MCF 10A (cell line): ENCODE measurements around the gene GALNT9. TPM values are rescaled to one million over a fixed set of nuclear protein-coding genes. Genes with fewer than 3 reads are reported as not detected.

ENCODE experiments used
- BruUV-seq: library from RNA; stranded (reverse); fragments of 400-500 nt; replicated peaks from 2 replicates; lab custom pipeline; 2021; lab: Mats Ljungman, UMichigan
- CTCF ChIA-PET: fragments of 300-600 bp; sonication (Branson Sonifier 250); formaldehyde crosslinking; extraction: SDS; loops from one replicate; lab custom pipeline; 2021; ENCODE audit warnings: antibody characterized with exemption, inconsistent platforms; lab: Yijun Ruan, JAX
- POLR2A ChIA-PET: fragments of 300-600, 350-650 bp; sonication (Branson Sonifier 250); formaldehyde crosslinking; extraction: SDS; loops from one replicate; lab custom pipeline; 2020; ENCODE audit warnings: antibody characterized with exemption, inconsistent platforms; lab: Yijun Ruan, JAX
- DNase-seq: peaks from one replicate; pipeline ENCODE4 v3.0.0-alpha.2; 2018; ENCODE audit not compliant: unreplicated experiment
- H3K27ac Mint-ChIP-seq: one replicate; pipeline ENCODE4 v1.8.0; 2022; ENCODE audit warnings: mild to moderate bottlenecking, low read depth, mixed read lengths; ENCODE audit not compliant: unreplicated experiment
- H3K27me3 Mint-ChIP-seq: one replicate; pipeline ENCODE4 v1.8.0; 2022; ENCODE audit warnings: mixed read lengths; ENCODE audit not compliant: insufficient read depth, unreplicated experiment
- H3K36me3 Mint-ChIP-seq: one replicate; pipeline ENCODE4 v1.8.0; 2022; ENCODE audit warnings: mild to moderate bottlenecking, moderate library complexity, mixed read lengths; ENCODE audit not compliant: insufficient read depth, unreplicated experiment
- H3K4me1 Mint-ChIP-seq: one replicate; pipeline ENCODE4 v1.8.0; 2022; ENCODE audit warnings: mixed read lengths; ENCODE audit not compliant: insufficient read depth, unreplicated experiment
- H3K4me3 Mint-ChIP-seq: one replicate; pipeline ENCODE4 v1.8.0; 2022; ENCODE audit warnings: mild to moderate bottlenecking, moderate library complexity, mixed read lengths; ENCODE audit not compliant: unreplicated experiment
- H3K9me3 Mint-ChIP-seq: one replicate; pipeline ENCODE4 v1.8.0; 2022; ENCODE audit warnings: mixed read lengths; ENCODE audit not compliant: unreplicated experiment
- CTCF ChIP-seq: fragments of 200-600 bp; IDR thresholded peaks from one replicate; pipeline ENCODE4 v1.8.0; 2022; ENCODE audit warnings: antibody characterized with exemption, mild to moderate bottlenecking; ENCODE audit not compliant: unreplicated experiment
- intact Hi-C: fragments of 100-400 bp; cut with micrococcal nuclease; formaldehyde crosslinking; loops from 2 replicates; pipeline ENCODE4 v1.14.1; 2022
- total RNA-seq: library from RNA; stranded (reverse); gene quantifications from 2 replicates; pipeline ENCODE4 v1.2.3, GENCODE V29; 2022

GALNT9 gene
- total RNA-seq, 1 experiment from 2014 or later, result 4.4 TPM

GRCh38 chr12:132356691-132357622 is 27.6 kb upstream of the GALNT9 start:
- CTCF ChIA-PET, result interaction anchor here (0.6 kb wide), 1 partner anchor 378 kb away, joined by 3 read pairs; no protein-coding TSS in a partner anchor
- Mint-ChIP-seq H3K4me3 (no peak overlapping the region), H3K36me3 (no peaks in the 10 kb centered on the region), H3K27me3 (no peaks in the 10 kb centered on the region), H3K9me3 (no peaks in the 10 kb centered on the region), H3K4me1 (peaks cover 5% of the 10 kb centered on the region), H3K27ac (no peak overlapping the region)
- TF ChIP-seq CTCF, result no peak
- intact Hi-C loops, result loop anchor here (10.0 kb wide), 1 partner anchor 72 kb away; no protein-coding TSS in a partner anchor
- DNase-seq, result peak; percentile 79
- BruUV-seq, result no TSS peak
- POLR2A ChIA-PET, result interaction anchor here (1.0 to 1.1 kb wide), 2 partner anchors 25 to 29 kb away, joined by 3 to 5 read pairs; no protein-coding TSS in a partner anchor

- peaks cover 5% of the 10 kb centered on the region for H3K4me1 Mint-ChIP-seq
- ChIA-PET CTCF (interaction anchor here (0.7 kb wide), 1 partner anchor 71 kb away, joined by 3 read pairs; no protein-coding TSS in a partner anchor), POLR2A (interaction anchor here (1.0 to 1.1 kb wide), 2 partner anchors 24 to 28 kb away, joined by 3 to 5 read pairs; no protein-coding TSS in a partner anchor)
- peaks cover 3% of the 10 kb centered on the region for H3K27me3 Mint-ChIP-seq
- H3K36me3 Mint-ChIP-seq, result no peaks in the 10 kb centered on the region
- BruUV-seq, result no TSS peak
- H3K27ac Mint-ChIP-seq, result no peak overlapping the region
- intact Hi-C loops, result loop anchor here (10.0 kb wide), 1 partner anchor 71 kb away; no protein-coding TSS in a partner anchor
- H3K4me3 Mint-ChIP-seq, result no peak overlapping the region
- H3K9me3 Mint-ChIP-seq, result no peaks in the 10 kb centered on the region
- no peak for DNase-seq
- TF ChIP-seq CTCF, result no peak
These were observed 26.6 kb upstream of the GALNT9 start for GRCh38 chr12:132355742-132356681.

- intact Hi-C loops, result loop anchor here (10.0 kb wide), 1 partner anchor 70 kb away; no protein-coding TSS in a partner anchor
- Mint-ChIP-seq H3K9me3 (no peaks in the 10 kb centered on the region), H3K4me3 (no peak overlapping the region), H3K27ac (no peak overlapping the region), H3K27me3 (peaks cover 8% of the 10 kb centered on the region), H3K4me1 (peaks cover 5% of the 10 kb centered on the region), H3K36me3 (no peaks in the 10 kb centered on the region)
- ChIA-PET POLR2A (no interaction called here), CTCF (interaction anchor here (0.7 kb wide), 1 partner anchor 70 kb away, joined by 3 read pairs; no protein-coding TSS in a partner anchor)
- BruUV-seq, result no TSS peak
- no peak for DNase-seq
- no peak for TF ChIP-seq CTCF
These were observed 25.7 kb upstream of the GALNT9 start for GRCh38 chr12:132354982-132355680.
